ENCODE results near the gene PTF1A.

PTF1A gene

DNA sequence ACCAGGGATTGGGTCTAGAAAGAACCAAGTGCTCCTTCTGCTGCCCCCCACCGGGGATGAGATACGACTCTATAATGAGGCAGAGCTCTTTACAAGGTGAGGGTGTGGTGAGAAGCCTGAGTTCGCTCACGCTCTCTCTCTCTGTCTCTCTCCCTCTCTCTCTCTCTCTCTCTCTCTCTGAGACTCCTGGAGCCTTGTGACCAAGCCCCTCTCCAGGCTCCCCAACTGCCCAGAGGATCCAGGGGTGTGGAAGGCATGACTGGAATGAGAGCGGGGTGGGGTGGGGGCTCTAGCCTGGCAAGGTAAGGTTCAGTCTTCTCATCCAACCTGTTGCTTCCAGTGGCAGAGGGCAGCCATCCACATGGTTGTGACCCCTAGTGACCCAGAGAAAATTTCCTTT is 3.1 kb upstream of the PTF1A start:
- DNase-seq, result no peak

DNA sequence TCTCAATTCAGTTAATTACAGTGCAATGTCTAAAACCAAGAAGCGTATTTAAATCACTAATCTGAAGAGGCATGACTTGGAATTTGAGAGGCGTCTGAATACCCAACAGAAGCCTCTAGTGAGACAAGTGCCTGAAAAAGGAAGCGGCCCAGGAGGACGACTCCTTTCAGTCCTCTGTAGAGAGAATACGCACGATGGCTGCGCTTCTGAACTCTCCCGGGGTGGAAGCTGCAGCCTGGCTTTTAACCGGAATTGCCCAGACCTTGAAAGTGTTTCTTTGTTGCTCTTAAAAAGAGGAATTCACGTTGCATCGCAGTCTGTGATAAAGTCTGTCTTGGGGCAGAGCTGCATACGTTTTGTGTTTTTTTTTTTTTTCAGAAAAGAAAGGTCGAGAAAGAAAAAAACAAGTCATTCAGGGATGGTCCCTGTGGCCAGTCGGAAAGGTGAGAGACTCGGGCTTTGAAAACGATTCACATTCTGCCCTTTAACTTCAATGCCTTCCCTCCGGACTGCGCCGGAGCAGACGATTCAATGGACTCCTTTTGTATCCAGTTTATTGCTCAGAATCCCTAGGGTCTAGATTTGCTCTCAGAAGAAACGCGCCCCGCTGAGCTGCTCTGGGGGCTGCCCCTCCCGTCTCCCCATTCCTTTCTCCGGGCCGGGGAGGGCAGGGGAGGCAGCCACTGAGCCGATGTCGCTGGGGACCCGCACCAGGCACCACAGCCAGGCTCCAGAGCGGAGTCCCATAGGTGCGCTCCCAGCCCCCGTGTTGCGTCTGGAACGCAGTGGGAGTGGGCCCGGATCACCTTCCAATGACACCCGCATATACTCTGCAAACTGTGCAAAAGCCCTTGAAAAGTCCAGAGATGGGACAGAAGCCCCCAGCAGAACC is 994 bp upstream of the PTF1A start:
- DNase-seq, result no peak

DNA sequence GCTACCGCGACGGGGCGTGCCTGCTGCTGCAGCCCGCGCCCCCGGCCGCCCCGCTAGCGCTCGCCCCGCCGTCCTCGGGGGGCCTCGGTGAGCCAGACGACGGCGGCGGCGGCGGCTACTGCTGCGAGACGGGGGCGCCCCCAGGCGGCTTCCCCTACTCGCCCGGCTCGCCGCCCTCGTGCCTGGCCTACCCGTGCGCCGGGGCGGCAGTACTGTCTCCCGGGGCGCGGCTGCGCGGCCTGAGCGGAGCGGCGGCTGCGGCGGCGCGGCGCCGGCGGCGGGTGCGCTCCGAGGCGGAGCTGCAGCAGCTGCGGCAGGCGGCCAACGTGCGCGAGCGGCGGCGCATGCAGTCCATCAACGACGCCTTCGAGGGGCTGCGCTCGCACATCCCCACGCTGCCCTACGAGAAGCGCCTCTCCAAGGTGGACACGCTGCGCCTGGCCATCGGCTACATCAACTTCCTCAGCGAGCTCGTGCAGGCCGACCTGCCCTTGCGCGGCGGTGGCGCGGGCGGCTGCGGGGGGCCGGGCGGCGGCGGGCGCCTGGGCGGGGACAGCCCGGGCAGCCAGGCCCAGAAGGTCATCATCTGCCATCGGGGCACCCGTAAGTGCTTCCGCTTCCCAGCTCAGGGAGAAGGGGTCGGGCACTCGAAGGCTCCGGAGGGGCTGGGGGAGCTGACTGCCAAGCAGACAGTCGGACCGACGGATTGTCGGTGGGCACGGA is 761 bp downstream of the PTF1A start:
- DNase-seq, result no peak

DNA sequence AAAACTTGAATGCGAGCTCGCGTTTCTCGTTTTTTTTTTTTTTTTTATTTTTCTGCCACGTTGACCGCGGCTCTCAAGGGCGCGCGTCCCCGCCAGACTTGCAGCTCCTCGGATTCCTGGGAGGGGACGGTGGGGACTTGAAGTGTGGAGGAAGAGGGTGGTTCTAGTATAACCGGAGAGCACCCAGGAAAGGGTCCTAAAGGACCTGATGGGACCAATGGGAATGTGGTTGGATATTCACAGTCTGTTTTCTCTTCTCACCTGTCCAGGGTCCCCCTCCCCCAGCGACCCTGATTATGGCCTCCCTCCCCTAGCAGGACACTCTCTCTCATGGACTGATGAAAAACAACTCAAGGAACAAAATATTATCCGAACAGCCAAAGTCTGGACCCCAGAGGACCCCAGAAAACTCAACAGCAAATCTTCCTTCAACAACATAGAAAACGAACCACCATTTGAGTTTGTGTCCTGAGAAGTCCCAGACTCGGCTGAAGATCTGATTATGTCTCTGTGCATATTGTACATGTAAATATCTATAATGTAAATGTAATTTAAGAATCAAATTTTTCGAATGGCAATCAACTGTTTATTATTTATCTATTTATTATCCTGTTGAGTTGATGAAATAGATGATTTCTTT is 1.4 kb downstream of the PTF1A start:
- no peak for DNase-seq

DNA sequence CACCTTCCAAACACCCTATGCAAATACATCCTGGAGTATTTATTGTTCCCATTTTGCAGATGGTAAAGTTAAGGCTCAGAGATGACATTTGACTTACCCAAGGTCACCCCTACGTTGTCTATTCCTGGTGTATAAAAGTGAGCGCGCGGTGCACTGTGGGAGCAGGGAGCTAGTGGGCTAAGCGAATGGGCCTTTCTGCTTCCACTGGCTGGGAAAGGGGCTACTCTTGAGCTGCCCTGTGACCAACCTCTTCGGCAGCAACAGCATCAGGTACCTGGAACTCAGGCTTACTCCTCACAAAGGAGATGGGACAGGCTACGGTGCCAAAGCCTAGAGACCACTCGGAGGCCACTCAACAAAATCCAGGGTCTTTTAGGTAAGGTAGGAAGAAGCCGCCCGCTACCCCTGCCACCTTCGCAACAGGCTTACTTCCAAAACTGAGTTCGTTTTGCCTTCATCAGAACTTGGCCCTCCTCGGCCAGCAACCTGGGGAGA is 2.4 kb downstream of the PTF1A start:
- no peak for DNase-seq

DNA sequence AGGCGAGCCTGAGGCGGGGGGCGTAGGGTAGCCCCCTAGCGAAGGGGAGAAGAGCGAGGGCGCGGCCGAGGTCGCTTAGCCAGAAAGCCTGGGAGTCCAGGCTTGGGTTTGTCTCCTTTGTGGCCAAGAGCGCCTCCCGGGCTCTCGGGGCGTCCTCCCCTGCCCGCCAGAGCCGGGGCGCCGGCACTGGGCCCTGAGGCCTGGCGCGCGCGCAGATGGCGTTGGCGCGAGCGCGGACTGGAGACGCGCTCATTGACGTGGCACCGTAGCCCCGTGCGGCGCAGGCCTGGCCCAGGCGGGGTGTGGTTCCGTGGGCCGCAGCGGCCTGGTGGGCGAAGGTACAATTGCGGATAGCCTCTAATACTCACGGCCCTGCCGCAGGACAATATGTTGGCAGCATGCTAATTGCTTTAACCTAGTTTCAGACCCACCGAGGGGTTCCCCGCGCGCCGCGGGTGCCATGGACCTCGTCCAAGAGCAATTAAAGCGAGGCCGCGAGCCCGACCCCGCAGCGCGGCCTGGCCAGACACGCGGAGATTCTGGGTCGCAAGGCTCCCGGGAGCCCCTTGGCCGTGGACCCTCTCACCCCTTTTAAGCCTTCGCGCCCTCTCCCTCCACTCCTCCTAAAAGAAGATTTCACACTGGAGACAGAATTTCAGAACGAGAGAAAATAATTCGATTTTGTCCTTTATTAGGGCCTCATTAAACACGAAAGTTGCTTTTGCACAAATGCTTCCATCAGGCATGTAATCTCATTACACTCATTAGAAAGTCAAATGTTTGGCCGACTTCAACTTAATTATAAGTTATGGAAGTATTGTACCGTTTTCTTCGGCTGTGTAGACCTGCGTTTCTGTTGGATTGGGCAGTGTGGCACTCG is 3.1 kb downstream of the PTF1A start:
- DNase-seq, result no peak

DNA sequence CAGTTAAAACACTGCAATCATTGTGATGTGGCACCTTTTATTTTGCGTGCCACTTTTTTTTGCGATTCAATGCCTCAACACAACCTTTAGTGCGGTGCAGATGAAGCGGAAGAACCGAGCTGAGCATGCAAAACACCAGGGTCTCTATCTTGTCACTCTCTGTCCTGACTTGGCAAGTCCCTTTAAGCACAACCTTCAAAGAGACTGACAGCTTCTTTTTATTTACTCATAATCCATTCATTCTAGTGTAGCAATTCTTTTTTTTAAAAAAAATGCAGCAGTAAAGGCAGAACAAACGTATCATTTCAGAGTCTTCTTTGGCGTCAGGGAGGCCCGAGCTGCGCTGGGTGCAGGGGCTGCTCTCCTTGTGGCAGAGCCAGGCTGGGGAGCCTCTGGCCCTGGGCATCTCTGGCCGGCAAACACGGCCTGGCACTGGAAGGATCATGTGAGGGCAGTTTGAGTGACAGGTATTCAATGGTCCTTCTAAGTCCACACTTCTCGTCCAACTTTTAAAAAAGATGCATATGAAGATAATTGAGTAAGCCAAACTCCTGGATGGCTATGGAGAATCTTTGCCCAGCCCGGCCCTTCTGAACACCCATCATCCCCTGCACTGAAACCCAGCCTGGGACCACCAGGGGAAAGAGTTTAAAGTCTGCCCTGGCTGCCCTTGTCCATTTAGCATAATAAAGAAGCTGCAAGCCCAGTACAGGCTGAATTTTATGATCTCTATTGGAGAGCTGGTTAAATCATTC is 3.9 kb downstream of the PTF1A start:
- no peak for DNase-seq

DNA sequence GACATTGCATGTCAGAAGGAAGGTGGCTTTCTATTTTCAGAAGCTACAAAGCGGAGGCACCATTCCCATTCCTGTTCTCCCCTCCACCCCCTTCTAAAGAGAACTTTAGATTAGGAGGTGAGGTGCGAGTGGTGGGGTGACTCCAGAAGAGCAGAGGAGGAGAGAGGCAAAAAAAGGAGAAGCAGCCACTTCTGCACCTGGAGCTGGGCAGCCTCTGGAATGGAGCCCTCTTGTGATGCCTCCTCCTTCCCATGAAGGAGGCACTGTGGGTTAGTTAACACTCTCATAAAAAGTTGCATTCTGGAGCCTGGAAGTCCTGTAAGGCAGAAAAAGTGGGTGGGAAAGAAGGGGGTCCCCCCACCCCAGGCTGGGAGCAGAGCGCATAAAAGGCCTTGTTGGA is 4.8 kb downstream of the PTF1A start:
- no peak for DNase-seq

DNA sequence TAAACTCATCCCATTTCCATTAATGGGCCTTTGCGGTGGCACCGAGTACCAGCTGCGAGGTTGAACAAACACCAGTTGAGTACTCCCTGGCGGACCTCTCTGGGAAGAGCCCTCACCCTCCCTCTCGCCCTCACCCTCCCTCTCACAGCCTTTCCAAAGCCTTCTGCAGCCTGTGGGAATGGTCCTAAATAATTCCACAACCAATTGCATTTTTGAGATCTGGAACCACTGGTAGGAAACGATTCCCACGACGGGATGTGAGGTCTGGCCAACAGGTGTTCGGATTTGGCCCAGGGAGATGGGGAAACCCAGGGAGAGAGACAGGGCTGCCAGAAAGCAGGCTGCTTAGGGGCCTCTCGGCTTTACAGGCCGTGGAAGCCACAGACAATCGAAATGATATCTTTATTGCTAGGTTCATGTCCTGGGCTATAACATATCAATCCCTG is 5.3 kb downstream of the PTF1A start:
- no peak for DNase-seq

DNA sequence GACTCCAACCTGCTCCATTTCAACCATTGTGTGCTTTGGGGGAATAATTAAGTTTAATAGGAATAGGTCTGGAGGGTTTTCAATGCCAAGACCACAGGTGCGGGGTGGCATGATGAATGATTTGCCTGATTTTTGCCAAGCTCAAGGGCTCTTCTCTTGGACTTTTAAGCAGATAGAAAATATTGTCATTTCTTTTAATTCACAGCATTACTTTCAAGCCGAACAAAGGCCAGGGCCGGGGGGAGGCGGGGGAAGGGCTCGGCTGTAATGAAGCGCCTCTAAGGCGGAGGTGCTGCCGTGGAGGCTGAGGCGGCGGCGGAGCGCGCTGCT is 6.5 kb downstream of the PTF1A start:
- no peak for DNase-seq

DNA sequence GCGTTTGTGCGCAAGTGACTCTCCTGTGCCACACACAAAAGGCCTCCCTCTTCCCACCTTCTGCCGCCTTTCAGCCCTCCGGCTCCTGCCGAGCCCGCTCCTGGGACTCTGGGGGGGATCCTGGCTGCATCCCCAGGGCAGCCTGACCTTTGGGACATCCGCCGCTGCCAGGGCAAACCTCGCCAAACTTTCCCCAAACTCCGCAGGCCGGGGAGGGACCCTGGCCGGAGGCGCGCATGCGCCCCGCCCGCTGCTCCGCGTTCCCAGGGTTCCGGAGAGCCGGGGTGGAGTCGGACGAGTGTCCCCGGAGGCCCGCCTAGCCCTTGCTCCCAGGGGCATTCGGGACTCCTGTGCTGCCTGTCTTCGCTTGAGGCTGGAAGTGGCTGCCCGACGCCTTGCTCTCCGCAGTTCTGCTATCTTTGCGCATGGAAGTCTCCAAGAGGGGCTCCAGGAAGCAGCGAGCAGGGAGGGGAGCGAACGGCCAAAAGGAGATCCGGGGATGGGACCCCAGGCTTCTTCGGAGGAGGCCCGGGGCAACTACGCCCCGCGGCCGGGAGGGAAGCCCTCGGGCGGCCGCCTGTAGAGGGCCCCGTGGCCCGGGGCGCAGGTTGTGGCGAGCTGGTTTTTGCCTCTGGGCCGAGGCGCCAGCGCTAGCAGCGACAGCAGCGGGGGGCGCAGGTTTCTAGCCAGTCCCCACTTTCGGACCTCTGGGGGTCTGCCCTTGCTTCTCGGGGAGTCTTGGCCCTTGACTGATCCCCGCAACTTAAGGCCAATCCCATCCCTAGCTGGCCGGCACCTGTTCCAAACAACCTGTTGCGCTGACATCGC is 7.0 kb downstream of the PTF1A start:
- no peak for DNase-seq

DNA sequence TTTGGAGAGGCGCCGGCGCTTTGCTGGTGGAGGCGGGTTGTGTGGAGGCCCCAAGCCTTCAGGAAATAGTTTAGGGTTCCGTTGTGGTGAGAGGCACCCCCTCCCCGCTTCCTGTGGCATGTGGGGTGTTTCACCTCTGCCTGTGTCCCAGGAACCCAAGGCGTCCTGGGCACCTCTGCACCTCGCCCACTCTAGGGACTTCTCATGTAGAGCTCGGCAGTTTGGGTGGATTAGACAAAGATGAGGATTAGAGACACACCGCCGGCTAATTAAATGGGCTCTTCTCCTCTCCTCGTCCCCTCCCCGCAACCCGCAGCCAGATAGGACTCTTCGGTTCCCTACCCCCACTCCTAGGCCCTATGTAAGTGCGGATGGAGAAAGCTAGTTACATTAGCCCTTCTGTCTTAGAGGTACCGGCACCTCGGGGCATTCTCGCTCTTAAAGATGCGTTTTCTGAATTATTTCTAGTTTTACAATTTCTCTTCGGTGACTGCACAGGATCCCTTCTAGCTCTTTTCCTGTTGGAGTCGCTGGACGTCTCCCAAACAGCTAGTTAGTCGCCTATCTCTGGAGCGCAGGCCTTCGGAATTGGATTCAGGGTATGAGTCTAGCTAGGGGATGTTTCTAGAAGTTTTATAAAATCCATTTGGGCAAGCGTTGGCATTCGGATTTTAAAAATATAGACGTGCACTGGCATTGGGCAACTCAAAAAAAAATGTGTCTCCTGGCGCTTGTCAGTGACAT is 7.8 kb downstream of the PTF1A start:
- no peak for DNase-seq

DNA sequence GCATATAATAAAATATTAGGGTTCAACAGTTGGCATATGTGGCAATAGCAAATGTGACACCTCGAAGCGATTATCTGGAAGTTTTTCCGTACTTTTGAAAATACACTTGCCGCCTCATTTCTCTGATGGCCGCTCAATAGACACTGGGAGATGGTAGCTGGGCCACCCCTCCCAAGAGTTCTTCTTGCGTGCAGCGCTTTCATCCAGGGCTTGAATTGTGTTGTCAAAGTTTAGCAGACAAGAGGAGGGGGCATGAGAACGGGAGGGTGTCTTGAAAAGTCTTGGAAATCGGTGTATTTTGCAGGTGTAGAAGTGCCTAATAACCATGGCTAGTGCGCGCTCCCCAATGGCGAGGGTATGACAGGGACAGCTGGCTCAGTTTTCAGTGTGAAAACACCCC is 8.5 kb downstream of the PTF1A start:
- DNase-seq, result no peak

DNA sequence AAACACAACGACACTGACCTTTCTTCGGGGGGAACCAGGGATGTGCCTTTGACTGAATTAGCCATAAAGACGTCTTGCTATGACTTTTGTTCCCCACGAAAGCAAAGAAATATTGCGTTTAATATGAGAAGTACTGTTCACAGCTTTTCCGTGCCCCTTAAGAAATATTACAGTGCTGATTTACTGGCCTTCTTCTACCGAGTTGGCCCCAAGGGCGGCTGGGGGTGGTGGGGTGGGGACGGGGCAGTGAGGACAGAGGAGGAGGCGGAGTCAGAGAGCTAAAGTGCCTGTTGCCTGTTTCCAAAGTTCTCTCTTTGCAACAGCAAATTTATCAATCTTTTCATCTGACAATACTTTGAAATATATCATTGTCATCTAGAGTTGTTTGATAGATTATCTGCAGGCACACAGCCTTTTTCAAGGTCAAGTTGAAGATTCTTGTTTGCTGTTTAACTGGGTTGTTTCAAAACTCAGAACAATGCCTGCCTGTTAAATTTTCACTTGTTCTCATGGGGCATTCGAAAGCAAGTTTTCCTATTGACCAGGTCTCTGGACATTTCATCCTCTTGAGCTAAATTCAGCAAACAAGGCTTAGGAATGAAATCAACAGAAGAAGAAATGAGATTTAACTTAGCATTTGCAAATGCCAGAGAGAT is 9.0 kb downstream of the PTF1A start:
- DNase-seq, result no peak

DNA sequence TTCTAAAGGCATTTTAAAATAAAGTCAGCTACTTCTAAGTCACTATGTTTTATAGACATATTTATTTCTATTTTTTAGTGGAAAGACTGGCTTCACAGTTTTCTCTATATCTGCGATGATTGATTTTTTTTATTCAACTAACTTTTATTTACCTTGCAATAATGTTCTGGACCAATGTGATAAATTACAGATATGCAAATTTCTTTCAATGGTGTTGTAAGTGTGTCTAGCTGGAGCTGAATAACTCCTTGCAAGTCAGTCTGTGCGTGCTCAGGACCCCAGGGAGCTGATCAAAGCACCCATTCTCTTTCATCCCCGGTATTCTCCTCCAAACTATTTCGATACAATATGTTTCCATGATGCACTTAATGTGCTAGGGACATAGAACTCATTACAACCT is 9.7 kb downstream of the PTF1A start:
- DNase-seq, result no peak

DNA sequence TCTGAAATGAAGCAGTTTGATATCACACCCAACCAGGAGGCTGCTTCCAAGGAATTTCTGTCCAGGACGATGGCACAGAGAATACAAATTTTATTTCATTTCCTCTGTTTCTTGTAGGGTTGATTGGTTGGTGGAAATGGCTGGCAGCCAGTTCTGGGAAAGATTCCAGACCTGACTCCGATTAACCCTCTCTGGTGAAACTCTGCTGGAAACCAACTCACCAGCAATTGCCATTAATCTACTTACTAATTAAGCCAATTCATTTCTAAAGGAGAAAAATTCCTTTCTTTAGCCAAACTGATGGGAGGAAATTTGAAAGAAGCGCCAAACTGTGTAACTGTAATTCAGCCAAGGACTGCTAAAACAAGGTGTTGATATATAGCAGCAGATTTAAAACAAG is 10.7 kb downstream of the PTF1A start:
- no peak for DNase-seq

DNA sequence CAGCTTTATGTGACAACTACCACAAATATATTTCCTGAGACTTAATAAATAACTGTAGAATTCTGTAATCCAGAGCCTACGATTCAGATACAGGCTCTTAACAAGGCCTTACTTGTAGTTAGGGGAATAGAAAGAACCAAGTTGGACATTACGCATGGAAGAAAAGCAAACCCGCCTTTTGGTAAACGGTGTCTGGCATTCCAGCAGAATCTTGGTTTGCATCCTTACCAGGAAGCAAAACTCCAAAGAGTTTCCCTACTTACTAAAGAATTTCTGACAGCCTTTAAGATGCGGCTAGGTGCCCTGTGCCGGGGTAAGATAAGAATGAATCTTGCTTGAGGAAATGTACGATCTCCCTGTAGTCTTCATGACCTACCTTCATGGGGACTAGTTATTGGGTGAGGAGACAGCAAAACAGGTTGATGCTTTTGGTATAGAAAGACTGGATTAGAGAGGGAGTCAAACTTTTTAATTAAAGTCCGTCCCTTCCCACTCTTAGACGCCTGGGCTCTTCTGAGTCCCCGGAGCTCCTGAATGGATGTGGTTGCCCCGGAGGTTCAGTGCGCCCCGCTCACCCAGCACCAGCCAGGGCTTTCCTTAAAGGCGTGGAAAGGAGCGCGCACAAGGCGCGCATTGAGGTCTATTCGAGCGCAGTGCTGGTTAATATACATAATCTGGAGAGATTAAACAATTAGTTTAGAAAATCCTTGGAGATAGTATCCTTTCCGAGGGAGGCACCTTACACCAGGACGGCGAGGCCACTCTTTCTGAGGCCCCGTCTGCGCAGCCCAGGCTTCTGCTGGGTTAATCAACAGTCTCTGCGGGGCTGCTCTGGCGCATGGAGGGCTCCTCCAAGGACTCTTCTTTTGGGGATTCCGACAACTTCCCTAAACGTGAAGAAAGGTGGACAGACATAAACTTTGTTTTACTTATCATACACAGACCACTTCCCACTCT is 11.5 kb downstream of the PTF1A start:
- DNase-seq, result no peak

DNA sequence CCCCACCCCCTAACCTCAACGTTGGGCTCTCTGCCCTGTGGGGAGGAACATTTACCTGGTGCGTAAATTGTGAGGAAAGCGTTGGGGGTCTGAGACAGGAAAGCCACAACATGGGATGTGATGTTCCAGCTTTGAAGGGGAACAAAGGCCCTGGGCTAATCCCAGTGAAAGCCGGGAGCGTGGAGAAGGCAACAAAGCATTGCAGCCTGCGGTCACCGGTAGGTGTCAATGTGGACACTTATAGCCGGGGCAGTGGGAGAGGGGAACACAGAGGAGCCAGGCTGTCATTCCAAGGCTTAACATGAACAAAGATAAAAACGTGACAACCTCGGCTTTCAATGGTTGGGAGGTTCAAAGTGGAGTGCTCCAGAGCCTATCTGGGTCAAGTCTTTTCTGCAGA is 12.7 kb downstream of the PTF1A start:
- no peak for DNase-seq

All from right hindlimb (tissue), 1 donor.